ENCODE data around the gene ATP2A3.

ATP2A3 gene

GRCh38 chr17:3910420-3911270, 53.6 kb downstream of the ATP2A3 start:
- Histone ChIP-seq H3K36me3 (ENCODE audit: insufficient read depth, low read depth, low read length) (no peaks in the 10 kb centered on the region), H3K27ac (ENCODE audit: low read length) (no peak overlapping the region), H3K27me3 (ENCODE audit: insufficient read depth, low read length) (no peaks in the 10 kb centered on the region; the same call in 1 of the 2 replicates), H3K4me1 (ENCODE audit: insufficient read depth, low read length) (no peaks in the 10 kb centered on the region), H3K9ac (ENCODE audit: low read depth, low read length) (no peak overlapping the region), H3K4me3 (ENCODE audit: low read length) (no peak overlapping the region), H3K9me3 (ENCODE audit: insufficient read depth, low read depth, low read length) (no peaks in the 10 kb centered on the region)

GRCh38 chr17:3909257-3909656, 55.0 kb downstream of the ATP2A3 start:
- Histone ChIP-seq H3K36me3 (ENCODE audit: insufficient read depth, low read depth, low read length) (no peaks in the 10 kb centered on the region), H3K4me1 (ENCODE audit: insufficient read depth, low read length) (peaks cover 8% of the 10 kb centered on the region), H3K27me3 (ENCODE audit: insufficient read depth, low read length) (no peaks in the 10 kb centered on the region; the same call in 1 of the 2 replicates), H3K27ac (ENCODE audit: low read length) (no peak overlapping the region), H3K4me3 (ENCODE audit: low read length) (no peak overlapping the region), H3K9me3 (ENCODE audit: insufficient read depth, low read depth, low read length) (no peaks in the 10 kb centered on the region), H3K9ac (ENCODE audit: low read depth, low read length) (no peak overlapping the region)

GRCh38 chr17:3907483-3908216, 56.6 kb downstream of the ATP2A3 start:
- H3K9ac ChIP-seq (ENCODE audit: low read depth, low read length), result no peak overlapping the region
- H3K9me3 ChIP-seq (ENCODE audit: insufficient read depth, low read depth, low read length), result no peaks in the 10 kb centered on the region
- H3K36me3 ChIP-seq (ENCODE audit: insufficient read depth, low read depth, low read length), result no peaks in the 10 kb centered on the region
- H3K27ac ChIP-seq (ENCODE audit: low read length), result no peak overlapping the region
- H3K4me1 ChIP-seq (ENCODE audit: insufficient read depth, low read length), result peaks cover 13% of the 10 kb centered on the region
- no peaks in the 10 kb centered on the region; the same call in 1 of the 2 replicates for H3K27me3 ChIP-seq (ENCODE audit: insufficient read depth, low read length)
- H3K4me3 ChIP-seq (ENCODE audit: low read length), result no peak overlapping the region

- Histone ChIP-seq H3K36me3 (ENCODE audit: insufficient read depth, low read depth, low read length) (no peaks in the 10 kb centered on the region), H3K9ac (ENCODE audit: low read depth, low read length) (no peak overlapping the region), H3K27me3 (ENCODE audit: insufficient read depth, low read length) (no peaks in the 10 kb centered on the region; the same call in 1 of the 2 replicates), H3K27ac (ENCODE audit: low read length) (no peak overlapping the region), H3K9me3 (ENCODE audit: insufficient read depth, low read depth, low read length) (no peaks in the 10 kb centered on the region), H3K4me3 (ENCODE audit: low read length) (no peak overlapping the region), H3K4me1 (ENCODE audit: insufficient read depth, low read length) (peaks cover 13% of the 10 kb centered on the region)
Observed at GRCh38 chr17:3906881-3907280, 57.4 kb downstream of the ATP2A3 start.

- no peaks in the 10 kb centered on the region for H3K36me3 ChIP-seq (ENCODE audit: insufficient read depth, low read depth, low read length)
- no peak overlapping the region for H3K9ac ChIP-seq (ENCODE audit: low read depth, low read length)
- no peak overlapping the region for H3K27ac ChIP-seq (ENCODE audit: low read length)
- no peak overlapping the region for H3K4me3 ChIP-seq (ENCODE audit: low read length)
- H3K27me3 ChIP-seq (ENCODE audit: insufficient read depth, low read length), result no peaks in the 10 kb centered on the region; the same call in 1 of the 2 replicates
- H3K4me1 ChIP-seq (ENCODE audit: insufficient read depth, low read length), result peaks cover 13% of the 10 kb centered on the region
- no peaks in the 10 kb centered on the region for H3K9me3 ChIP-seq (ENCODE audit: insufficient read depth, low read depth, low read length)
Observed at GRCh38 chr17:3905017-3905520, 59.2 kb downstream of the ATP2A3 start.

GRCh38 chr17:3904501-3904900, 59.7 kb downstream of the ATP2A3 start:
- Histone ChIP-seq H3K27ac (ENCODE audit: low read length) (peak overlapping the region; percentile 13), H3K9me3 (ENCODE audit: insufficient read depth, low read depth, low read length) (no peaks in the 10 kb centered on the region), H3K4me1 (ENCODE audit: insufficient read depth, low read length) (peaks cover 13% of the 10 kb centered on the region), H3K36me3 (ENCODE audit: insufficient read depth, low read depth, low read length) (no peaks in the 10 kb centered on the region), H3K9ac (ENCODE audit: low read depth, low read length) (no peak overlapping the region; the same call in 1 of the 2 replicates), H3K27me3 (ENCODE audit: insufficient read depth, low read length) (no peaks in the 10 kb centered on the region; the same call in 1 of the 2 replicates), H3K4me3 (ENCODE audit: low read length) (no peak overlapping the region)

- Histone ChIP-seq H3K27ac (ENCODE audit: low read length) (peak overlapping the region; percentile 13), H3K4me1 (ENCODE audit: insufficient read depth, low read length) (peaks cover 13% of the 10 kb centered on the region), H3K9ac (ENCODE audit: low read depth, low read length) (no peak overlapping the region; the same call in 1 of the 2 replicates)
Observed at GRCh38 chr17:3903881-3904290, 60.4 kb downstream of the ATP2A3 start.

GRCh38 chr17:3903051-3903825, 61.0 kb downstream of the ATP2A3 start:
- no peaks in the 10 kb centered on the region; the same call in 1 of the 2 replicates for H3K27me3 ChIP-seq (ENCODE audit: insufficient read depth, low read length)
- no peak overlapping the region for H3K27ac ChIP-seq (ENCODE audit: low read length)
- no peaks in the 10 kb centered on the region for H3K9me3 ChIP-seq (ENCODE audit: insufficient read depth, low read depth, low read length)
- H3K4me3 ChIP-seq (ENCODE audit: low read length), result no peak overlapping the region
- no peaks in the 10 kb centered on the region for H3K36me3 ChIP-seq (ENCODE audit: insufficient read depth, low read depth, low read length)
- H3K4me1 ChIP-seq (ENCODE audit: insufficient read depth, low read length), result peaks cover 13% of the 10 kb centered on the region
- H3K9ac ChIP-seq (ENCODE audit: low read depth, low read length), result no peak overlapping the region

More at GRCh38 chr17:3903881-3904290, 60.4 kb downstream of the ATP2A3 start:
- H3K27me3 ChIP-seq (ENCODE audit: insufficient read depth, low read length), result no peaks in the 10 kb centered on the region; the same call in 1 of the 2 replicates
- no peaks in the 10 kb centered on the region for H3K9me3 ChIP-seq (ENCODE audit: insufficient read depth, low read depth, low read length)
- no peak overlapping the region for H3K4me3 ChIP-seq (ENCODE audit: low read length)
- H3K36me3 ChIP-seq (ENCODE audit: insufficient read depth, low read depth, low read length), result no peaks in the 10 kb centered on the region

- Histone ChIP-seq H3K4me3 (ENCODE audit: low read length) (no peak overlapping the region), H3K4me1 (ENCODE audit: insufficient read depth, low read length) (peaks cover 13% of the 10 kb centered on the region), H3K27ac (ENCODE audit: low read length) (no peak overlapping the region), H3K9me3 (ENCODE audit: insufficient read depth, low read depth, low read length) (no peaks in the 10 kb centered on the region), H3K27me3 (ENCODE audit: insufficient read depth, low read length) (no peaks in the 10 kb centered on the region), H3K9ac (ENCODE audit: low read depth, low read length) (no peak overlapping the region), H3K36me3 (ENCODE audit: insufficient read depth, low read depth, low read length) (no peaks in the 10 kb centered on the region)
Observed at GRCh38 chr17:3900646-3901045, 63.6 kb downstream of the ATP2A3 start.

- no peaks in the 10 kb centered on the region for H3K9me3 ChIP-seq (ENCODE audit: insufficient read depth, low read depth, low read length)
- peaks cover 11% of the 10 kb centered on the region; the same call in 1 of the 2 replicates for H3K27me3 ChIP-seq (ENCODE audit: insufficient read depth, low read length)
- H3K4me3 ChIP-seq (ENCODE audit: low read length), result no peak overlapping the region
- peaks cover 6% of the 10 kb centered on the region; the same call in 1 of the 2 replicates for H3K4me1 ChIP-seq (ENCODE audit: insufficient read depth, low read length)
- H3K27ac ChIP-seq (ENCODE audit: low read length), result no peak overlapping the region
- H3K9ac ChIP-seq (ENCODE audit: low read depth, low read length), result no peak overlapping the region
- no peaks in the 10 kb centered on the region for H3K36me3 ChIP-seq (ENCODE audit: insufficient read depth, low read depth, low read length)
Observed at GRCh38 chr17:3897731-3898130, 66.5 kb downstream of the ATP2A3 start.

- no peak overlapping the region for H3K9ac ChIP-seq (ENCODE audit: low read depth, low read length)
- H3K36me3 ChIP-seq (ENCODE audit: insufficient read depth, low read depth, low read length), result no peaks in the 10 kb centered on the region
- H3K27me3 ChIP-seq (ENCODE audit: insufficient read depth, low read length), result peaks cover 13% of the 10 kb centered on the region
- no peaks in the 10 kb centered on the region for H3K9me3 ChIP-seq (ENCODE audit: insufficient read depth, low read depth, low read length)
- no peak overlapping the region for H3K4me3 ChIP-seq (ENCODE audit: low read length)
- no peak overlapping the region for H3K27ac ChIP-seq (ENCODE audit: low read length)
- H3K4me1 ChIP-seq (ENCODE audit: insufficient read depth, low read length), result peaks cover 6% of the 10 kb centered on the region; the same call in 1 of the 2 replicates
Observed at GRCh38 chr17:3896968-3897235, 67.3 kb downstream of the ATP2A3 start.

Measured in iPS-20b (cell line).